ENCODE data around the gene OSBP2.

DNA sequence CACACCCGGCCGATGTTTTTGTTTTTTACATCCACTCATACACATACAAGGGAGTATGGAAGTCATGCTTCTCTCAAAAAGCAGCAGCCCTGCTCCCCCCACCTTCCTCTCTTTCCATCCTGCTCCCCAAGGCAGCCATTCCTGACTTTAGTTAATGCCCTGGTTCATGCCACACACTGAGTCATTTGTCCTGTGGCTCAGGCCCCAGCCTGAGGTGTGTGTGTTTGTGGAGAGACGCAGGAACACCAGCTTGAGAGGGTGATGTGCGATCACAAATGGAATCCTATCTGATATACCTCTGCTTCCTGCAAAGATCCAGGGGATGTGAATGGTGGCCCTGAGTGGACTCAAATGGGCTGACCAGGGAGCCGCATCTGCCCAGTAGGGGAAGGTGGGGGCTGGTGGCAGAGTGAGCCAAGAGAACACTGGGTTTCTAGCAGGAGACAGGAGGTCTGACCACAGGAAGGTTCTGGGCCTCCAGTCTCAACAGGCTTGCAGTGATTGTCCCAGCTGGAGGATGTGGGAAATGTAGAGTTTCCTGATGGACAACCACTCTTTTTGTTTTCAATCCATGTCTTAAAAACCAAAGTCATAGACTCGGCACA lies 86.7 kb downstream of the OSBP2 start:
- TF ChIP-seq, protein P1, sequence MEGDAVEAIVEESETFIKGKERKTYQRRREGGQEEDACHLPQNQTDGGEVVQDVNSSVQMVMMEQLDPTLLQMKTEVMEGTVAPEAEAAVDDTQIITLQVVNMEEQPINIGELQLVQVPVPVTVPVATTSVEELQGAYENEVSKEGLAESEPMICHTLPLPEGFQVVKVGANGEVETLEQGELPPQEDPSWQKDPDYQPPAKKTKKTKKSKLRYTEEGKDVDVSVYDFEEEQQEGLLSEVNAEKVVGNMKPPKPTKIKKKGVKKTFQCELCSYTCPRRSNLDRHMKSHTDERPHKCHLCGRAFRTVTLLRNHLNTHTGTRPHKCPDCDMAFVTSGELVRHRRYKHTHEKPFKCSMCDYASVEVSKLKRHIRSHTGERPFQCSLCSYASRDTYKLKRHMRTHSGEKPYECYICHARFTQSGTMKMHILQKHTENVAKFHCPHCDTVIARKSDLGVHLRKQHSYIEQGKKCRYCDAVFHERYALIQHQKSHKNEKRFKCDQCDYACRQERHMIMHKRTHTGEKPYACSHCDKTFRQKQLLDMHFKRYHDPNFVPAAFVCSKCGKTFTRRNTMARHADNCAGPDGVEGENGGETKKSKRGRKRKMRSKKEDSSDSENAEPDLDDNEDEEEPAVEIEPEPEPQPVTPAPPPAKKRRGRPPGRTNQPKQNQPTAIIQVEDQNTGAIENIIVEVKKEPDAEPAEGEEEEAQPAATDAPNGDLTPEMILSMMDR (IDR thresholded peaks at IDR 0.05): no peak
- no peak for TF ChIP-seq POLR2A (IDR thresholded peaks at IDR 0.05)
